ENCODE measurements around the gene IL1RN.

IL1RN gene

DNA sequence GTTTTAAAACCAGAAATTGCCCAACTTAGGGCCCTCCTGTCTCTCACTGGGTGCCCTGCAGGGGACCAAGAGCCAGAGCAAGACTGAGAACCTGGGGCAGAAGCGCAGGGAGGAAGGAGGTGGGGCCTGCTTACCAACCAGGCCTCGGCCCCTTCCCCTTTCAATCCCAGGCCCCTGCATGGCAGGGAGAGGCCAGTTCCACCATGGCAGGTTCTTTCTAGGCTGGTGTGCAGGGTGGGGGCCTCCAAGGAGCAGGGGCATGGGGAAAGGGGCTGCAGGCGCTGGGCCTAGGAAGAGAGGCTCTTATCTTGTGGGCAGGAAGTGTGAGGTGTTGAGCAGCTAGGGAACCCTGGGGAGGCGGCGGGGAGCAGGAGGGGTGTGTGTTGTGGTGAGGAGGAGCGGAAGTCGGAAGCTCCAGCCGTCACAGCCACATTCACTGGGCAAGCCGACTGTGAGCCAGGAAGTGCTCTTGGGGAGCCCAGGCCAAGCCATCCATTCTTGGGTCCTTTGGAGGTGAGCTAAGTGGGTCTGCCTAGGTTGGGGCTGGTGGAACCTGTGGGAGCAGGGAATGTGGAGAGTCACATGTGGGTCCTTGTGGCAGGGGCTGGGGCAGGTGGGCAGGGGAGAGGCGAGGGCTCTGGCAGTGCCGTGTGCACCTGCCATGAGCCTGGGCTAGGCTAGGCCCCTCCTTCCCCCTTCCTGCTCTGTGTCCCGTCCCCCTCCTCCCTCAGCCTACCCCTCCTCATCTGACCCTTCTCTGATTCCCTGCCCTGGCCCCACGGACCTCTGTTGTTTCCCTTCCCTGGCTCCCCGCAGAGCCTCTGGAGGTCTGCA is 46.4 kb downstream of the IL1RN start, which contains the start of gene PSD4:
Gene PSD4 (plus strand): TSS at position 430 of the 834 bp plus-strand sequence. CDS start 8,486 bp downstream, outside the sequence.
- H3K4me3 ChIP-seq (ENCODE audit: low read depth in 1 of 5, low read length in 5 of 5): peak within 1 kb of the TSS; percentile 26 to 60 (median 30)
- H3K27me3 ChIP-seq (ENCODE audit: control insufficient read depth in 5 of 5, insufficient read depth in 4 of 5, low read length in 5 of 5): no peaks in the 10 kb centered on the region
- H3K9me3 ChIP-seq (ENCODE audit: control insufficient read depth in 5 of 5, low read length in 5 of 5): no peaks in the 10 kb centered on the region
- H3K9ac ChIP-seq (ENCODE audit: low read length in 5 of 5): peak within 1 kb of the TSS in 3 of 5 donors; percentile 14 to 53 (median 16)
- H3K27ac ChIP-seq (ENCODE audit: low read depth, low read length): no peak within 1 kb of the TSS
- peaks cover 0 to 5% (median 0%) of the 10 kb centered on the region in 5 donors for H3K4me1 ChIP-seq (ENCODE audit: control insufficient read depth in 5 of 5, insufficient read depth in 5 of 5, low read length in 5 of 5)
- no peaks in the 10 kb centered on the region for H3K36me3 ChIP-seq (ENCODE audit: control insufficient read depth in 5 of 5, insufficient read depth in 5 of 5, low read length in 5 of 5)

DNA sequence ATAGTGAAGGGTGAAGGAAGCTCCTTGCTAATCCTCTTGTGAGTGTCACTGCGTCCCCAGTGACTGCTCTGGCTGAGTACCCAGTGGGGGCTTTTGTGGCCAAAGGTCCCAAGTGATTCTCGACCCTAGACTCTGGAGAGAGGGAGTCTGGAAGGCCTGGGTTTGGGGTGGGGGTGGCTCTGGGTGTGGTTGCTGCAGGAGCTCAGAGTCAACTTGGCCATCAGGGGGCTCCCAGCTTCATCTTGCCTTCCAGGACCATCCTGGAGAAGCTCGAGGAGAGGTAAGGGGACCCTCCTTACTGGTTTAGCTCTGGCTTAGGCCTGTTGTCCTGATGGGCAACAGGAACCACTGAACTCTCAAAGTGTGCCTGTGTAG is 47.0 kb downstream of the IL1RN start:
- Histone ChIP-seq H3K9me3 (ENCODE audit: control insufficient read depth in 5 of 5, low read length in 5 of 5) (no peaks in the 10 kb centered on the region), H3K4me3 (ENCODE audit: low read depth in 1 of 5, low read length in 5 of 5) (peak overlapping the region; percentile 26 to 60 (median 30)), H3K9ac (ENCODE audit: low read length in 5 of 5) (peak overlapping the region in 3 of 5 donors; percentile 14 to 53 (median 16)), H3K4me1 (ENCODE audit: control insufficient read depth in 5 of 5, insufficient read depth in 5 of 5, low read length in 5 of 5) (peaks cover 0 to 5% (median 0%) of the 10 kb centered on the region in 5 donors), H3K27me3 (ENCODE audit: control insufficient read depth in 5 of 5, insufficient read depth in 4 of 5, low read length in 5 of 5) (no peaks in the 10 kb centered on the region), H3K27ac (ENCODE audit: low read depth, low read length) (no peak overlapping the region), H3K36me3 (ENCODE audit: control insufficient read depth in 5 of 5, insufficient read depth in 5 of 5, low read length in 5 of 5) (no peaks in the 10 kb centered on the region)

DNA sequence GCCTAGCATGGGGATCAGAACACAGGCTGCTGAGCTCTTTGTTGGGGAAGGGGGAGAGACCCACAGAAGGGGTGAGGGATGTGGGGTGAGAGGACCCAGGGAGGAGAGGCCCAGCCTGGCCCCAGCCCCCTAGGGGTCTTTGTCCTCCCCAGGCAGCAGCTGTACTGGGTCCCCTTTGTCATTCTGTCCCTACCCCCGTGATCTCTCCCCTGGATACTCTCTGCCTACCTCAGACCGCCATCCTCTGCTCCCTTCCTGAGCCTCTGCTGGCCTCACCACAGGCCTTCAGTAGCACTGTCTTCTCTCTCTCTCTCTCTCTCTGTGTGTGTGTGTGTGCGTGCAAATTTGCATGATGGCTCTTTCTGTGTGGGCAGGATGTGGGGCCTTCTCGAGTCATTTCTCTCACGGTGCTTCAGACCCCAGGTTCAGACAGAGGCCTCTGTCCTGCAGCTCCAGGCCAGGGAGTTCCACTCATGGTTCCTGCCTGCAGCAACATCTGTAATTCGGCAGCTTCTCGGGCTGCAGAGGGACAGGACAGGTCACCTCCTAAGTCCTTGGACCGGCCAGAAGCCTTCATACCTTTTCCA is 47.7 kb downstream of the IL1RN start:
- H3K4me3 ChIP-seq (ENCODE audit: low read depth in 1 of 5, low read length in 5 of 5): no peak overlapping the region
- H3K9me3 ChIP-seq (ENCODE audit: control insufficient read depth in 5 of 5, low read length in 5 of 5): no peaks in the 10 kb centered on the region
- H3K4me1 ChIP-seq (ENCODE audit: control insufficient read depth in 5 of 5, insufficient read depth in 5 of 5, low read length in 5 of 5): peaks cover 0 to 5% (median 0%) of the 10 kb centered on the region in 5 donors
- H3K27me3 ChIP-seq (ENCODE audit: control insufficient read depth in 5 of 5, insufficient read depth in 4 of 5, low read length in 5 of 5): no peaks in the 10 kb centered on the region
- no peaks in the 10 kb centered on the region for H3K36me3 ChIP-seq (ENCODE audit: control insufficient read depth in 5 of 5, insufficient read depth in 5 of 5, low read length in 5 of 5)
- no peak overlapping the region for H3K27ac ChIP-seq (ENCODE audit: low read depth, low read length)
- no peak overlapping the region for H3K9ac ChIP-seq (ENCODE audit: low read length in 5 of 5)

DNA sequence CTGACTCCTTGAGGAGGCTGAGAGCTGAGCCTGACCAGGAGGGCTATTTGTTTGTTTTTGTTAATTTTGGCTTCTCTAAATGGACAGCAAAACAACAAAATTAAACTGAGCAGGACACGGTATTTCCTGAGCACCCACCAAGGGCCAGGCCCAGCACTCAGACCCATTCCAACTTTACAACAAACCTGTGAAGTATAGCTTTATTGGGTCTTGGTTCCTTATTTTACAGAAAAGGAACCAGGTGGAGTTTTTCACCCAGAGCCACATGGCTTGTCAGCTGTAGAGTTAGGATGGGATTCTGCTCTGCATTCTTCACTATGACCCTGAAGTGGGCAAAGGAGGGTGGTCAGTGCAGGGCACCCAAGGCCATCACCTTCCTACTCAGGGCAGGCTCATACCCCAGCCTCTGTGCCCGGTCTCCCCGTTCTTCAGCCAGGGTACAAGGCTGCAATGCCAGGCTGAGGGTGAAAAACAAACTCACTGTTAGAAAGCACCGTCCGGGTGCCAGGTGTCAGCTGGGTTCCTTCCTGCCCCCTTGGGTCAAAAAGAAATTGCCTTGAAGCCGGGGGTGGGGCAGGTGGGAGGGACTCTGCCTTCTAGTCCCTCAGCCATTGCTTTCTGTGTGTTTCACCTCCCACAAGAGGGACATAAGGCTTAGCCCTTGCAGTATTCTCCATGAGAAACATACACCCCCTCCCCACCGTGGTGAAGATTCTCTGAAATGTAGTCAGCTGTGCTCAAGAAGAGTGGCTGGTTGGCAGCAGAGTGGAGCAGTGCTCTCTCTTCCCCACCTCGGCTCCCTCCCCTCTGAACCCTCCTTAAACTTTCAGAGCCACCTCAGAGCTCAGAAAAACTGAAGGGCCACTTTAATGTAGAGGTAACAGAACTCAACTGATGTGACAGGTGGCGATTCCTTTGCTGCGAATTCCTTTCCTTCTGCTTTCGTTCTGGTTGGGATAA is 48.6 kb downstream of the IL1RN start:
- no peaks in the 10 kb centered on the region for H3K9me3 ChIP-seq (ENCODE audit: control insufficient read depth in 5 of 5, low read length in 5 of 5)
- no peaks in the 10 kb centered on the region for H3K27me3 ChIP-seq (ENCODE audit: control insufficient read depth in 5 of 5, insufficient read depth in 4 of 5, low read length in 5 of 5)
- no peaks in the 10 kb centered on the region for H3K36me3 ChIP-seq (ENCODE audit: control insufficient read depth in 5 of 5, insufficient read depth in 5 of 5, low read length in 5 of 5)
- no peak overlapping the region for H3K4me3 ChIP-seq (ENCODE audit: low read depth in 1 of 5, low read length in 5 of 5)
- H3K9ac ChIP-seq (ENCODE audit: low read length in 5 of 5): no peak overlapping the region
- peaks cover 0 to 8% (median under 1%) of the 10 kb centered on the region in 5 donors for H3K4me1 ChIP-seq (ENCODE audit: control insufficient read depth in 5 of 5, insufficient read depth in 5 of 5, low read length in 5 of 5)
- no peak overlapping the region for H3K27ac ChIP-seq (ENCODE audit: low read depth, low read length)

GRCh38 chr2:113176696-113177355 is 49.4 kb downstream of the IL1RN start:
- no peak overlapping the region for H3K27ac ChIP-seq (ENCODE audit: low read depth, low read length)
- no peaks in the 10 kb centered on the region for H3K27me3 ChIP-seq (ENCODE audit: control insufficient read depth in 5 of 5, insufficient read depth in 4 of 5, low read length in 5 of 5)
- no peak overlapping the region for H3K9ac ChIP-seq (ENCODE audit: low read length in 5 of 5)
- H3K4me3 ChIP-seq (ENCODE audit: low read depth in 1 of 5, low read length in 5 of 5): no peak overlapping the region
- no peaks in the 10 kb centered on the region for H3K36me3 ChIP-seq (ENCODE audit: control insufficient read depth in 5 of 5, insufficient read depth in 5 of 5, low read length in 5 of 5)
- no peaks in the 10 kb centered on the region for H3K9me3 ChIP-seq (ENCODE audit: control insufficient read depth in 5 of 5, low read length in 5 of 5)
- H3K4me1 ChIP-seq (ENCODE audit: control insufficient read depth in 5 of 5, insufficient read depth in 5 of 5, low read length in 5 of 5): peaks cover 0 to 16% (median 8%) of the 10 kb centered on the region in 5 donors

DNA sequence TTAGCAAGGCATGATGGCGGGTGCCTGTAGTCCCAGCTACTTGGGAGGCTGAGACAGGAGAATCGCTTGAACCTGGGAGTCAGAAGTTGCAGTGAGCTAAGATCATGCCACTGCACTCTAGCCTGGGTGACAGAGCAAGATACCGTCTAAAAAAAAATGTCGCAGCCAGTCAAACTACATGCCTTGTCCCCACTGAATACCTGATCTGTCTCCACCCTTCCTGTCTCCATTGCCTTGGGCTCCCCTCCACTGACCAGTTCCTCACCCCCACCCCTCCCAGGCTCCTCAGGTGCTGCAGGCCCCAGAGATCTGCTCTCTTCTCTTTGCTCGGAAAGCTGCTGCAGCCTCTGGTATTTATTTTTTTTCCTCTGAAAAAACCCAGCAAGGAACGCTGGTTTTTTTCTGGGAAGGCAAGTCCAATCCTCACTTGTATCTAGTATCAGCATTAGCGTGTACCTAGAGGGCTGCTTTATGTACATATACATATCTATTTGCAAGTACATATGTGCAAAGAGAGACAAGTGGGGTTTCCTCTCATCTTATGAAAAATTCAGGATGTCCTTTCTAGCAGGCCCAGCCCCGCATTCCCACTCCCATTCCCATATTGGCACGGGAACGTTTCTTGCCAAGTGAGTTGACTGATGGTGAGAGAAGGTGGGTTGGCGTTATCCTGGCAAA is 50.8 kb downstream of the IL1RN start:
- H3K4me1 ChIP-seq (ENCODE audit: control insufficient read depth in 5 of 5, insufficient read depth in 5 of 5, low read length in 5 of 5): peaks cover 0 to 18% (median 8%) of the 10 kb centered on the region in 5 donors
- no peaks in the 10 kb centered on the region for H3K9me3 ChIP-seq (ENCODE audit: control insufficient read depth in 5 of 5, low read length in 5 of 5)
- no peak overlapping the region for H3K4me3 ChIP-seq (ENCODE audit: low read depth in 1 of 5, low read length in 5 of 5)
- H3K27me3 ChIP-seq (ENCODE audit: control insufficient read depth in 5 of 5, insufficient read depth in 4 of 5, low read length in 5 of 5): no peaks in the 10 kb centered on the region
- no peaks in the 10 kb centered on the region for H3K36me3 ChIP-seq (ENCODE audit: control insufficient read depth in 5 of 5, insufficient read depth in 5 of 5, low read length in 5 of 5)
- H3K27ac ChIP-seq (ENCODE audit: low read depth, low read length): no peak overlapping the region
- no peak overlapping the region for H3K9ac ChIP-seq (ENCODE audit: low read length in 5 of 5)

GRCh38 chr2:113178891-113179290 is 51.5 kb downstream of the IL1RN start:
- H3K4me3 ChIP-seq (ENCODE audit: low read depth in 1 of 5, low read length in 5 of 5): no peak overlapping the region
- H3K27ac ChIP-seq (ENCODE audit: low read depth, low read length): no peak overlapping the region

GRCh38 chr2:113179446-113180045 is 52.1 kb downstream of the IL1RN start:
- H3K9ac ChIP-seq (ENCODE audit: low read length in 5 of 5): no peak overlapping the region
- no peaks in the 10 kb centered on the region for H3K27me3 ChIP-seq (ENCODE audit: control insufficient read depth in 5 of 5, insufficient read depth in 4 of 5, low read length in 5 of 5)
- no peaks in the 10 kb centered on the region for H3K9me3 ChIP-seq (ENCODE audit: control insufficient read depth in 5 of 5, low read length in 5 of 5)
- H3K27ac ChIP-seq (ENCODE audit: low read depth, low read length): no peak overlapping the region
- peaks cover 0 to 18% (median 11%) of the 10 kb centered on the region in 5 donors for H3K4me1 ChIP-seq (ENCODE audit: control insufficient read depth in 5 of 5, insufficient read depth in 5 of 5, low read length in 5 of 5)
- no peaks in the 10 kb centered on the region for H3K36me3 ChIP-seq (ENCODE audit: control insufficient read depth in 5 of 5, insufficient read depth in 5 of 5, low read length in 5 of 5)
- no peak overlapping the region for H3K4me3 ChIP-seq (ENCODE audit: low read depth in 1 of 5, low read length in 5 of 5)

More at GRCh38 chr2:113178891-113179290, 51.5 kb downstream of the IL1RN start:
- Histone ChIP-seq H3K9ac (ENCODE audit: low read length in 5 of 5) (no peak overlapping the region), H3K27me3 (ENCODE audit: control insufficient read depth in 5 of 5, insufficient read depth in 4 of 5, low read length in 5 of 5) (no peaks in the 10 kb centered on the region), H3K4me1 (ENCODE audit: control insufficient read depth in 5 of 5, insufficient read depth in 5 of 5, low read length in 5 of 5) (peaks cover 0 to 18% (median 9%) of the 10 kb centered on the region in 5 donors), H3K9me3 (ENCODE audit: control insufficient read depth in 5 of 5, low read length in 5 of 5) (no peaks in the 10 kb centered on the region), H3K36me3 (ENCODE audit: control insufficient read depth in 5 of 5, insufficient read depth in 5 of 5, low read length in 5 of 5) (no peaks in the 10 kb centered on the region)

Data from subcutaneous abdominal adipose tissue (tissue), 5 donors.